GM12878 (cell line): Measurements from ENCODE around the gene PRCP. TPM values are rescaled to one million over a fixed set of nuclear protein-coding genes. Genes with fewer than 3 reads are reported as not detected.

Experiments used
- ATAC-seq: fragments of 200-7000 bp; cut with Tn5 transposase; 3 replicates; pipeline ENCODE4 v1.9.1; 2020; ENCODE audit warnings: mild to moderate bottlenecking, moderate library complexity
- BruUV-seq: library from RNA; stranded (reverse); fragments of 400-500 nt; replicated peaks from 2 replicates; lab custom pipeline; 2021; lab: Mats Ljungman, UMichigan
- CTCF ChIA-PET: fragments of 300-600 bp; sonication (Branson Sonifier 250); formaldehyde crosslinking; extraction: SDS; loops from one replicate; lab custom pipeline; 2021; ENCODE audit warnings: inconsistent platforms; lab: Yijun Ruan, JAX
- POLR2A ChIA-PET: fragments of 350-600 bp; formaldehyde crosslinking; extraction: SDS; loops from one replicate; lab custom pipeline; 2021; ENCODE audit warnings: inconsistent platforms; lab: Charles Lee
- RAD21 ChIA-PET: fragments of 300-600 bp; sonication (Branson Sonifier 250); formaldehyde crosslinking; loops from one replicate; lab custom pipeline; 2023; ENCODE audit warnings: antibody characterized with exemption; ENCODE audit not compliant: unreplicated experiment; lab: Charles Lee
- SMC1A ChIA-PET: fragments of 300-600 bp; sonication (Branson Sonifier 250); formaldehyde crosslinking; loops from one replicate; lab custom pipeline; 2023; ENCODE audit not compliant: unreplicated experiment, uncharacterized antibody; lab: Charles Lee
- DNase-seq: peaks from one replicate; pipeline ENCODE4 v3.0.0-alpha.2; 2011; ENCODE audit warnings: low read depth, low spot score
- FAIRE-seq: peaks from 3 replicates; lab custom pipeline; 2011; peaks lifted over from hg19 to GRCh38; lab: Jason Lieb, UNC
- H2AFZ ChIP-seq: 2 replicates; pipeline ENCODE4 v1.6.0; 2011; ENCODE audit warnings: low read depth, low read length, control low read depth; ENCODE audit not compliant: control insufficient read depth
- H3K27ac ChIP-seq: 2 replicates; pipeline ENCODE4 v1.5.1; 2011; ENCODE audit warnings: control low read depth; ENCODE audit not compliant: control insufficient read depth, insufficient read depth
- H3K27me3 ChIP-seq, 2 experiments: replicated peaks in 1 of 2; 2 replicates each; pipeline versions ENCODE4 v1.6.0 to v1.6.1; 2011; ENCODE audit warnings: low read length in 1 of 2; ENCODE audit not compliant: control insufficient read depth in 2 of 2, insufficient read depth in 2 of 2
- H3K36me3 ChIP-seq, 2 experiments: 2 replicates each; pipeline ENCODE4 v1.5.1; 2011; ENCODE audit warnings: low read length in 1 of 2; ENCODE audit not compliant: control insufficient read depth in 2 of 2, insufficient read depth in 2 of 2
- H3K4me1 ChIP-seq: 2 replicates; pipeline ENCODE4 v1.6.1; 2011; ENCODE audit warnings: mild to moderate bottlenecking, low read length, moderate library complexity, mixed read lengths; ENCODE audit not compliant: control insufficient read depth, insufficient read depth
- H3K4me2 ChIP-seq: 2 replicates; pipeline ENCODE4 v1.6.0; 2011; ENCODE audit warnings: control low read depth; ENCODE audit not compliant: control insufficient read depth, insufficient read depth
- H3K4me3 ChIP-seq: fragments of 200-600 bp; sonication (generic); 2 replicates; pipeline ENCODE4 v1.5.1; 2016
- H3K79me2 ChIP-seq: 2 replicates; pipeline ENCODE4 v1.6.0; 2011; ENCODE audit warnings: low read length; ENCODE audit not compliant: control insufficient read depth, insufficient read depth
- H3K9ac ChIP-seq: 2 replicates; pipeline ENCODE4 v1.8.0; 2011; ENCODE audit warnings: low read length, control low read depth, mixed read lengths; ENCODE audit not compliant: control insufficient read depth, insufficient read depth
- H3K9me3 ChIP-seq: replicated peaks from 3 replicates; pipeline ENCODE4 v1.5.1; 2011; ENCODE audit warnings: mild to moderate bottlenecking, low read length; ENCODE audit not compliant: control insufficient read depth, insufficient read depth
- H4K20me1 ChIP-seq: 2 replicates; pipeline ENCODE4 v1.6.0; 2011; ENCODE audit not compliant: control insufficient read depth, insufficient read depth
- CREB1 ChIP-seq: IDR thresholded peaks from 2 replicates; pipeline ENCODE4 v1.6.1; 2012; ENCODE audit warnings: low read depth, mild to moderate bottlenecking, inconsistent platforms
- CUX1 ChIP-seq: IDR thresholded peaks from 2 replicates; pipeline ENCODE4 v1.6.1; 2012; ENCODE audit warnings: improper control_type of control experiment, low read depth, low read length; ENCODE audit not compliant: insufficient replicate concordance
- HDAC2 ChIP-seq: fragments of 200-600 bp; sonication (generic); IDR thresholded peaks from 2 replicates; pipeline ENCODE4 v1.6.1; 2017
- ZZZ3 ChIP-seq: IDR thresholded peaks from 2 replicates; pipeline ENCODE4 v1.6.1; 2011; ENCODE audit warnings: low read depth; ENCODE audit not compliant: control insufficient read depth, insufficient read length
- WGBS: methylation state at CpG from one replicate; pipeline ENCODE4 v1.1.6; 2016; ENCODE audit warnings: low lambda C conversion rate; ENCODE audit not compliant: insufficient replicate concordance, insufficient coverage; ENCODE audit errors: missing lambda C conversion rate; 5-methylcytosine and 5-hydroxymethylcytosine counted together
- in situ Hi-C: fragments of 300-500 bp; cut with MboI; formaldehyde crosslinking; loops from 9 replicates; pipeline ENCODE4 v1.14.3; 2018; ENCODE audit warnings: mixed read lengths
- intact Hi-C: fragments of 100-400 bp; cut with micrococcal nuclease; formaldehyde crosslinking; loops from one replicate; pipeline ENCODE4 v1.14.2; 2022; ENCODE audit not compliant: unreplicated experiment
- polyA plus RNA-seq, 11 experiments: library from polyadenylated mRNA; depleted of rRNA in 4 of 11; unstranded in 6 of 11; stranded (reverse) in 5 of 11; fragments of >200 nt; fragmentation: Nextera tagmentation in 4 of 11; fragmentation: Illumina TruSeq in 1 of 11; extraction: Ambion mirVana in 4 of 11; extraction: Trizol in 1 of 11; gene quantifications; 1 replicate in 1 of 11; 2 replicates in 10 of 11; pipeline versions ENCODE4 v1.2.1 to v1.2.3, GENCODE V29; 2011 to 2016; ENCODE audit warnings: inconsistent platforms in 2 of 11, missing spikeins in 2 of 11, low read depth in 1 of 11
- total RNA-seq, 4 experiments: library from RNA; depleted of rRNA in 3 of 4; stranded (reverse); fragments of >200 nt in 3 of 4; fragmentation: Illumina TruSeq in 1 of 4; extraction: Trizol in 1 of 4; gene quantifications; 2 replicates each; pipeline versions ENCODE4 v1.2.1 to v1.2.3, GENCODE V29; 2013 to 2021

PRCP gene
- total and polyA plus RNA-seq, 10 of the 15 experiments (the other 5 are each of a cell fraction or from before 2014, with no cell fraction given), result 14.9 to 43.6 (median 20.0) TPM

GRCh38 chr11:82786836-82787235 is 113.4 kb downstream of the PRCP start:
- no peak for FAIRE-seq
- H3K4me2 ChIP-seq, result no peak overlapping the region
- ChIA-PET SMC1A (interaction anchor here (0.7 to 1.3 kb wide), 3 partner anchors 10 to 1009 kb away, joined by 3 read pairs; no protein-coding TSS in a partner anchor), POLR2A (interaction anchor here (0.6 kb wide), 1 partner anchor 803 kb away, joined by 4 read pairs; no protein-coding TSS in a partner anchor), RAD21 (no interaction called here), CTCF (interaction anchor here (2.0 kb wide), 1 partner anchor 12 kb away, joined by 16 read pairs; no protein-coding TSS in a partner anchor)
- in situ Hi-C loops (no loop called here), intact Hi-C loops (no loop called here)
- H3K4me1 ChIP-seq, result no peaks in the 10 kb centered on the region
- WGBS, result 4% methylated on average over 3 of the region's 3 CpGs
- no peak overlapping the region for H3K9ac ChIP-seq
- DNase-seq, result no peak
- H3K27me3 ChIP-seq, result 0 out of 4 replicates have a peak, but pooled peaks cover 0 to 2% of the 10 kb centered on the region in 2 experiments
- no peak for ATAC-seq
- H3K36me3 ChIP-seq, result no peaks in the 10 kb centered on the region
- H3K79me2 ChIP-seq, result no peaks in the 10 kb centered on the region
- no peak overlapping the region for H3K4me3 ChIP-seq
- no TSS peak for BruUV-seq
- H3K9me3 ChIP-seq, result no peaks in the 10 kb centered on the region; the same call in 2 of the 3 replicates
- no peak overlapping the region for H3K27ac ChIP-seq
- no peak overlapping the region for H2AFZ ChIP-seq
- no peak for TF ChIP-seq ZZZ3
- TF ChIP-seq CREB1, result no peak
- no peak for TF ChIP-seq HDAC2
- no peak for TF ChIP-seq CUX1
- no peaks in the 10 kb centered on the region for H4K20me1 ChIP-seq
